NCI-H2107 (cell line): Measurements from ENCODE around the gene STXBP4.
A peak's percentile ranks its signal among the peaks of the same experiment; 100 is the strongest.

Experiments used
- DNase-seq: peaks from one replicate; lab custom pipeline; 2025; lab: John Stamatoyannopoulos, UW

STXBP4 gene

GRCh38 chr17:54971901-54972300, 3.3 kb downstream of the STXBP4 start:
- DNase-seq, result no peak

- DNase-seq, result no peak
Measured at GRCh38 chr17:54972406-54973138, 4.0 kb downstream of the STXBP4 start.

- no peak for DNase-seq
Measured at GRCh38 chr17:54974759-54975158, 6.2 kb downstream of the STXBP4 start.

GRCh38 chr17:54976316-54976715, 7.8 kb downstream of the STXBP4 start:
- no peak for DNase-seq

- DNase-seq, result no peak
Measured at GRCh38 chr17:54977744-54978143, 9.2 kb downstream of the STXBP4 start.

- DNase-seq, result no peak
Measured at GRCh38 chr17:54979657-54980056, 11.1 kb downstream of the STXBP4 start.

GRCh38 chr17:54980375-54980774, 11.8 kb downstream of the STXBP4 start:
- DNase-seq, result no peak

- DNase-seq, result no peak
Measured at GRCh38 chr17:54982399-54982798, 13.8 kb downstream of the STXBP4 start.

GRCh38 chr17:54983260-54983659, 14.7 kb downstream of the STXBP4 start:
- DNase-seq, result no peak

GRCh38 chr17:54985476-54985875, 16.9 kb downstream of the STXBP4 start:
- DNase-seq, result no peak

GRCh38 chr17:54990118-54990517, 21.6 kb downstream of the STXBP4 start:
- no peak for DNase-seq

GRCh38 chr17:54991567-54991966, 23.0 kb downstream of the STXBP4 start:
- DNase-seq, result no peak

GRCh38 chr17:54992797-54993639, 24.5 kb downstream of the STXBP4 start:
- peak; percentile 10 for DNase-seq

- DNase-seq, result no peak
Measured at GRCh38 chr17:54996441-54996840, 27.9 kb downstream of the STXBP4 start.

- no peak for DNase-seq
Measured at GRCh38 chr17:55002458-55002857, 33.9 kb downstream of the STXBP4 start.

GRCh38 chr17:55004484-55004883, 35.9 kb downstream of the STXBP4 start:
- no peak for DNase-seq

GRCh38 chr17:55005520-55005919, 37.0 kb downstream of the STXBP4 start:
- DNase-seq, result no peak

- no peak for DNase-seq
Measured at GRCh38 chr17:55023626-55024025, 55.1 kb downstream of the STXBP4 start.

- DNase-seq, result no peak
Measured at GRCh38 chr17:55037828-55038227, 69.3 kb downstream of the STXBP4 start.

GRCh38 chr17:55038291-55038690, 69.7 kb downstream of the STXBP4 start:
- DNase-seq, result no peak

GRCh38 chr17:55040611-55041010, 72.0 kb downstream of the STXBP4 start:
- DNase-seq, result no peak

- DNase-seq, result no peak
Measured at GRCh38 chr17:55053855-55054254, 85.3 kb downstream of the STXBP4 start.

GRCh38 chr17:55054429-55054828, 85.9 kb downstream of the STXBP4 start:
- DNase-seq, result no peak
